K562 (cell line): ENCODE data around the gene IPP. TPM values are rescaled to one million over a fixed set of nuclear protein-coding genes. Genes with fewer than 3 reads are reported as not detected.

Source experiments
- AFF4 ChIP-seq: sonication (generic); formaldehyde crosslinking; IDR thresholded peaks from 2 replicates; pipeline ENCODE4 v1.8.0; 2023; ENCODE audit warnings: mild to moderate bottlenecking, missing genetic modification reagents
- CTCF ChIP-seq, 3 experiments: IDR thresholded peaks in 2 of 3; conservative IDR thresholded peaks in 1 of 3; 2 replicates each; pipeline ENCODE4 v1.5.1; 2011 to 2012; ENCODE audit warnings: low read length in 3 of 3, mild to moderate bottlenecking in 3 of 3, control low read depth in 2 of 3, improper control_type of control experiment in 1 of 3, inconsistent platforms in 1 of 3, low read depth in 1 of 3, mixed read lengths in 1 of 3, moderate library complexity in 1 of 3; ENCODE audit not compliant: insufficient read depth in 2 of 3
- HDAC8 ChIP-seq: fragments of 450-650 bp; IDR thresholded peaks from 2 replicates; pipeline ENCODE4 v1.6.1; 2016; ENCODE audit warnings: mild to moderate bottlenecking, missing genetic modification characterization, moderate library complexity, missing compliant biosample characterization
- HMGN3 ChIP-seq: IDR thresholded peaks from 2 replicates; pipeline ENCODE4 v1.6.1; 2011; ENCODE audit warnings: borderline replicate concordance, low read depth, mild to moderate bottlenecking, mixed read lengths, low read length; ENCODE audit not compliant: insufficient read length; ENCODE audit errors: extremely low read depth
- MLX ChIP-seq, 2 experiments: fragments of 450-650 bp in 1 of 2; sonication (generic) in 1 of 2; formaldehyde crosslinking; conservative IDR thresholded peaks; 2 replicates each; pipeline versions ENCODE4 v1.4.0 to v1.8.1; 2020 to 2022; ENCODE audit warnings: mild to moderate bottlenecking in 1 of 2, missing genetic modification reagents in 1 of 2
- MTA1 ChIP-seq: fragments of 450-650 bp; IDR thresholded peaks from 2 replicates; pipeline ENCODE4 v1.6.1; 2017; ENCODE audit warnings: borderline replicate concordance
- RREB1 ChIP-seq: fragments of 250-450 bp; sonication (Bioruptor Pico); IDR thresholded peaks from 2 replicates; pipeline ENCODE4 v1.4.0; 2020
- SMC3 ChIP-seq: conservative IDR thresholded peaks from 2 replicates; pipeline ENCODE4 v1.6.1; 2011; ENCODE audit warnings: low read depth, low read length, improper control_type of control experiment; ENCODE audit not compliant: insufficient read depth
- TBP ChIP-seq: optimal IDR thresholded peaks from 2 replicates; pipeline ENCODE3; 2011; ENCODE audit warnings: low read depth, low read length, improper control_type of control experiment
- TEAD2 ChIP-seq: fragments of 450-650 bp; IDR thresholded peaks from 2 replicates; pipeline ENCODE4 v1.6.1; 2016; ENCODE audit warnings: missing genetic modification characterization, control low read depth, missing compliant biosample characterization
- ZNF143 ChIP-seq: sonication (generic); formaldehyde crosslinking; IDR thresholded peaks from 2 replicates; pipeline ENCODE4 v1.9.0; 2022; ENCODE audit warnings: mild to moderate bottlenecking, missing genetic modification reagents
- ZNF3 ChIP-seq: fragments of 250-450 bp; sonication (Bioruptor Pico); IDR thresholded peaks from 2 replicates; pipeline ENCODE4 v1.5.0; 2021; ENCODE audit warnings: mild to moderate bottlenecking, moderate library complexity
- ZNF41 ChIP-seq: fragments of 250-450 bp; sonication (Bioruptor Pico); conservative IDR thresholded peaks from 2 replicates; pipeline ENCODE4 v1.4.0; 2020; ENCODE audit warnings: mild to moderate bottlenecking
- ZNF586 ChIP-seq: fragments of 450-650 bp; formaldehyde crosslinking; conservative IDR thresholded peaks from 2 replicates; pipeline ENCODE4 v1.4.0; 2020; ENCODE audit warnings: mild to moderate bottlenecking, moderate library complexity
- polyA plus RNA-seq, 8 experiments: library from polyadenylated mRNA; depleted of rRNA in 4 of 8; stranded (reverse) in 5 of 8; unstranded in 3 of 8; fragments of >200 nt; fragmentation: Nextera tagmentation in 2 of 8; fragmentation: Illumina TruSeq in 1 of 8; extraction: Ambion mirVana in 2 of 8; extraction: Trizol in 1 of 8; gene quantifications; 2 replicates each; pipeline versions ENCODE4 v1.2.1 to v1.2.3, GENCODE V29; 2011 to 2014; ENCODE audit warnings: inconsistent platforms in 1 of 8, missing spikeins in 1 of 8
- total RNA-seq, 7 experiments: library from RNA; depleted of rRNA in 6 of 7; stranded (reverse); fragments of >200 nt in 6 of 7; fragmentation: Illumina TruSeq in 2 of 7; extraction: Trizol in 2 of 7; gene quantifications; 2 replicates each; pipeline versions ENCODE4 v1.2.1 to v1.2.3, GENCODE V29; 2011 to 2021; ENCODE audit warnings: low replicate concordance in 1 of 7

Gene IPP
- total and polyA plus RNA-seq, 9 of the 15 experiments (the other 6 are each of a cell fraction or from before 2014, with no cell fraction given) = 6.9 to 15.1 (median 9.7) TPM

- TF ChIP-seq CTCF (IDR thresholded peaks at IDR 0.05 in 2 of 3, conservative IDR thresholded peaks at IDR 0.05 in 1 of 3; ENCODE audit: insufficient read depth in 2 of 3, low read depth in 1 of 3, low read length in 3 of 3) (no peak), HMGN3 (peak; percentile 68), ZNF586 (CRISPR knock-in tag) (no peak), TBP (peak; percentile 98), MTA1 (0 out of 2 replicates have a peak, but pooled peaks have one; percentile 5), AFF4 (CRISPR knock-in tag) (peak; percentile 97), ZNF41 (peak; percentile 76), MLX (CRISPR knock-in tag; conservative IDR thresholded peaks at IDR 0.05) (0 out of 4 replicates have a peak, but pooled peaks of 1 of the 2 experiments have one; percentile 69), RREB1 (CRISPR knock-in tag) (peak; percentile 77; the same call in 1 of the 2 replicates), HDAC8 (no peak; the same call in 1 of the 2 replicates), TEAD2 (tag) (no peak), SMC3 (no peak), ZNF3 (peak; percentile 53; the same call in 1 of the 2 replicates), ZNF143 (CRISPR knock-in tag) (peak; percentile 99)
These were observed 63.3 kb downstream of the IPP start (continued) for GRCh38 chr1:45687014-45687753.
